GM12872 (cell line): ENCODE data around the gene MTHFD2L.

Experiments
- TF ChIP-seq, protein P1 (sequence below): IDR thresholded peaks from 3 replicates; pipeline ENCODE4 v1.5.1; 2011; ENCODE audit warnings: low read depth, mild to moderate bottlenecking, low read length, moderate library complexity; ENCODE audit not compliant: insufficient read depth

The MTHFD2L gene

DNA sequence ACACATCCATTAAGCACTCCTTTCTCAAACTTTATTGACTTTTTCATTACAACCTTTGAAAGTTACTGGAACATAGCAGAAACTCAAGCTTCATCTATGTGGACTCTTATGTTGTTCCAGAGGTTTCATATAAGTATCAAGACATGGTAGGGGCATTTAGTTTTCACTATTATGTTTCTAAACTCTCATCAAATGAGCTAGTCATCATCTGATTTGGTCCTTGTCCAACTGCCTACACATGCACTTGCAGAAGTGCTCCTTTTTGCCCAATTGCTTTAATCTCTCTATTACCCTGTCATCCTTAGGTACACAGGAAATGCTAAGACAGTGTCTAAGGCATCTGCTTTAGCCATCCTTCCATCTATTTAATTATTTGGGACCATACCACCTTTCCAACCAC is 108.2 kb downstream of the MTHFD2L start:
- TF ChIP-seq, protein P1, sequence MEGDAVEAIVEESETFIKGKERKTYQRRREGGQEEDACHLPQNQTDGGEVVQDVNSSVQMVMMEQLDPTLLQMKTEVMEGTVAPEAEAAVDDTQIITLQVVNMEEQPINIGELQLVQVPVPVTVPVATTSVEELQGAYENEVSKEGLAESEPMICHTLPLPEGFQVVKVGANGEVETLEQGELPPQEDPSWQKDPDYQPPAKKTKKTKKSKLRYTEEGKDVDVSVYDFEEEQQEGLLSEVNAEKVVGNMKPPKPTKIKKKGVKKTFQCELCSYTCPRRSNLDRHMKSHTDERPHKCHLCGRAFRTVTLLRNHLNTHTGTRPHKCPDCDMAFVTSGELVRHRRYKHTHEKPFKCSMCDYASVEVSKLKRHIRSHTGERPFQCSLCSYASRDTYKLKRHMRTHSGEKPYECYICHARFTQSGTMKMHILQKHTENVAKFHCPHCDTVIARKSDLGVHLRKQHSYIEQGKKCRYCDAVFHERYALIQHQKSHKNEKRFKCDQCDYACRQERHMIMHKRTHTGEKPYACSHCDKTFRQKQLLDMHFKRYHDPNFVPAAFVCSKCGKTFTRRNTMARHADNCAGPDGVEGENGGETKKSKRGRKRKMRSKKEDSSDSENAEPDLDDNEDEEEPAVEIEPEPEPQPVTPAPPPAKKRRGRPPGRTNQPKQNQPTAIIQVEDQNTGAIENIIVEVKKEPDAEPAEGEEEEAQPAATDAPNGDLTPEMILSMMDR, result no peak

DNA sequence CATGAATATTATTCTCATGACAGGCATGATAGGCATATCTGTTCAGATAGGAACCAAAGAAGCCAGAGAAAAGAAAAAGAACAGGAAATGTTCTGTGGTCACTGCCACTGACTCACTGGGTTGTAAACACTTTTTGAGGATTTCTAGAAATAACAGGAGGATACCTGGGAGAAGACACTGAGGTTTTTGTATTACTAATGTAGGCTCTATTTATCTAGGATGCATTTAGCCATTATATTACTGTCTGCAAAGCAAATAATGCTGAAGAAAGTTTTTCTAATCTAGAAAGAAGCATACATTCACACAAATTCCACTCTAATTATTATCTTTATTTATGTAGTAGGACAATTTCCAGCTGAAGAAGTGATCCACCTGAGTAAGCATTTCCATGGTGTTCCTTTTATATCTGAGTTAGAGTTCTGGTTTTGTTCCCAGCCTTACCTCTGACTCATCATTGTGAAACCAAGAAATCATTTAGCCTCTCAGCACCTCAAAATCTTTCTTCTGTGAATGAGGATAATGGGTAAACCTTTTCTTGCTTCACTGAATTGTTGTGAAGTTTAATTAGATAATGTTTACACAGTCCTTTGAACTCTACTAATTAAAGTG is 110.2 kb downstream of the MTHFD2L start:
- TF ChIP-seq, protein P1, result no peak

DNA sequence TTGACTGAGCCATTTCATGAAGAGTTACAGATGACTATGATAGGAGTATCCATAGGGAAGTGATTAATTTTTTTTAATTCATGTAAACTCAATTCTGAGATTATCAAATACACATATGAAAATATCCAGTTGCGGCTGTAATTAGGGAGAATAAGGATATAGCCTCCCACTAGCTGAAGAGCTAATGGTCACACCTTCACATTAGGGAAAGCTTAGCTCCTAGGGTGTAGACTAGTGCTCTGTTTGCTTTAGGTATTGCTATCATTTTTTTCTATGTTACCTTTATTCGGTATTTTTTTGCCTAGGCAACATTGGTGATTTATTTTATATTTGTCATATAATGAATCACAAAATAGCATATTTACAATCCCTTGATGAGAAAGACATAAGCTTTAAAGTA is 110.7 kb downstream of the MTHFD2L start:
- TF ChIP-seq, protein P1, result no peak

DNA sequence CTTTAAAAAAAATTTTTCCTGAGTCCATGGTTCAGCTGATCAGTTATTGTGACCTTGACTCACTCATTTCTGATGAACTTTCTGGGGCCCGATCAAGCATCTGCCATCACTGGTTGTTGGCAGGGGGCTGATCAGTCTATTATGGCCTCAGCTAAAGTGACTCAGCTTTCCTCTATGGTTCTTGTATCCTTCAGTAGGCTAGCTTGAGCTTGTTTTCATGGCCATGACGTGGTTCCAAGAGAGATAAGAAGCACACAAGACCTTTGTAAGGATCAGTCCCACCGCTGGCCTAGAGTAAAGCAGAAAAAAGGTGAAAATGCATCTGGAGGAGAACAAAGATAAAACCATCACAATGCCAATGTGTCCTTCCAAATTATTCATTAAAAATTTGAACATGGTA is 120.6 kb downstream of the MTHFD2L start:
- TF ChIP-seq, protein P1, result no peak

DNA sequence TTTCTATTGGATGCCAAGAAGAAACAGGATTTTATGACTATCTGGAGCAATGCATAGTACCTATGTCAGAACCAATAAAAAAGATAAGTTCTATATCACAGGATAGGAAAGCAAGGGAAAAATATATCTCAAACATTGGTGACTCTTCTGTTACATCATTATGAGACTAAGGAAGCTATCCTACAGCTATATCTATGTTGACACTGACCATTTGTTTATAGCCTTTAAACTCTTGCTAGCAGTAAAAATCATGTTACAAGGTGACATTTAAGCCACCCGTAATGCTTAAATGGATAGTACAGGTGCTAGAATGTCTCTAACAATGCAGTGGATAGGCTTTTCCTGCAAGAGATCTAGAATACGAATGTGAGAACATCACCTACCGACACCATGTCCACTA is 121.8 kb downstream of the MTHFD2L start:
- TF ChIP-seq, protein P1, result no peak

DNA sequence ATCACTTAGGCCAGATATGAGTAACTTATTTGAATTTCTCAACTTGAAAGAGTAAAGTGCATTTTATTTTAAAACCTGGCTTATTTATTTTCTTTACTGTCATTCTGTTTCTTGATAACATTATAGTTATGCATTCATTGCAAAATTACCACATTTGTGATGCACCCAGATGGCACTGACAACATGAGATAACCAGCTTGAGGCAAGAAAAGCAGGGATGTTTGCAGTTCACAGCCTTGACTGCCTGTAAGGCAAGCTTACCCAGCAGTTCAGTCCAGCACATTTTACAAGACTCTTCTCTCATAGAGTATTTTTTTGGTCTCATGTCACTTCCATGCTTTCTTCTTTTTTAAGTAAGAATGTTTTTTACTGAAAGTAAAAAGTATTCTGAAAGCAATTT is 125.0 kb downstream of the MTHFD2L start:
- TF ChIP-seq, protein P1, result no peak

DNA sequence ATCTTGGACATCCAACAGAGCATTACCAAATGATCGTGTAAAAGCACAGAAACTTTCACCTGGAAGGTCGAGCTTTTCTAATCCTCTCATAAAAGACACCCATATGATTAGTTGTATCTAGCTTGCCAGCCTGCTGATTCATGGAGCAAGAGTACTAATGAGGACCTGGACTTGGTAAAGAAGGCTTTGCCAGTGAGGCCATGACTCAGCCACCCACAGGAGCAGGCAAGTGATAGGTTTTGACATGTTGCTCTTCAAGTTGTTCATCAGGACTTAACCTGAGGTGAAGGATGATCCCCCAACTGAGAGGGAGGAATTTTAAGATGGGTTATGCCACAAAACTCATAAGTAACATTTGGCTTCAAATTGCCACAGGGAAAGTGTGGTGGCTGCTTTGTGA is 125.7 kb downstream of the MTHFD2L start:
- TF ChIP-seq, protein P1, result no peak
